HG03064 (cell line): Measurements from ENCODE around the gene MND1.

Source experiments
- ATAC-seq: cut with Tn5 transposase; IDR thresholded peaks from one replicate; pipeline ENCODE4 v1.9.1; 2021; ENCODE audit warnings: low read depth; ENCODE audit not compliant: unreplicated experiment

The MND1 gene, protein sequence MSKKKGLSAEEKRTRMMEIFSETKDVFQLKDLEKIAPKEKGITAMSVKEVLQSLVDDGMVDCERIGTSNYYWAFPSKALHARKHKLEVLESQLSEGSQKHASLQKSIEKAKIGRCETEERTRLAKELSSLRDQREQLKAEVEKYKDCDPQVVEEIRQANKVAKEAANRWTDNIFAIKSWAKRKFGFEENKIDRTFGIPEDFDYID

DNA sequence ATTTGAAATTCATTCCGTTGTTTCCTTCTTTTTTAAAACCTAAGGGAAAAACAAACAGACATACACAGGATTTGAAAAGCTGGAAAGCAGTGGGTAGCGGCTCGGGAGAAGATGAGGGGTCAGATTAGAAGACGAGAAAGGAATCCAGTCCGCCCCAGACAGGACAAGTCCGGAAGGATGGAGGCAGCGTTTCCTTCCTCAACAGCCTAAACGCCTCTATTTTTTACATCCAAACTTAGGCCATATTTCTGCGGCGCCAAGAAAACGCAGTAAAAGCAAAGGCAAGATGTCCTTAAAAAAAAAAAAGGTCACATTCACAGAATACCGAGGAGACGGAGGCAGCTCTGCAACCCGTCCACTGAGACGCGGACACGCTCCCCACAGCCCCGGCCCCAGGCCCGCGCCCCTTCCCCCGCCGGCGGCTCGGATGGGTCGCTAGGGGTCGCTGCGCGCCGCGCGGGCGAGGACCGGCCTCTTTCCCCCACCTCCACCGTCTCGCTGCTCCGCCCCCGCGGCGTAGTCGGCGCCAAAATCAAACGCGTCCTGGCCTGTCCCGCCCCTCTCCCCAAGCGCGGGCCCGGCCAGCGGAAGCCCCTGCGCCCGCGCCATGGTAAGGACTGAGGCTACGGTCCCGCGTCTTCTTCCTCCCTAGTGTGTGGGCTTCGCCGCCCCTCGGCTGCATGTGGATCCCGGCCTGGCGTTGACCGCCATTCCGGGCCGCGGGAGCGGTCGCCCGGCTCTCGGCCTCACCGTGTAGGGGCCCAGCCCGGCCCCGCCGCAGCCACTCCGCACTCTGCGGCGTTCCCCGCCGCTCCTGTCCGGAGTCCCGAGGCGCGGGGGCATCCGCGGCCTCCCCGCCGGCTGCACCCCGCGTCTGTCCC lies at the start of gene MND1:
Gene MND1, plus strand, starts transcription at position 558 of the 881 bp plus-strand sequence. Its CDS starts 50 bp downstream, at position 608.
- peak; percentile 76 for ATAC-seq

DNA sequence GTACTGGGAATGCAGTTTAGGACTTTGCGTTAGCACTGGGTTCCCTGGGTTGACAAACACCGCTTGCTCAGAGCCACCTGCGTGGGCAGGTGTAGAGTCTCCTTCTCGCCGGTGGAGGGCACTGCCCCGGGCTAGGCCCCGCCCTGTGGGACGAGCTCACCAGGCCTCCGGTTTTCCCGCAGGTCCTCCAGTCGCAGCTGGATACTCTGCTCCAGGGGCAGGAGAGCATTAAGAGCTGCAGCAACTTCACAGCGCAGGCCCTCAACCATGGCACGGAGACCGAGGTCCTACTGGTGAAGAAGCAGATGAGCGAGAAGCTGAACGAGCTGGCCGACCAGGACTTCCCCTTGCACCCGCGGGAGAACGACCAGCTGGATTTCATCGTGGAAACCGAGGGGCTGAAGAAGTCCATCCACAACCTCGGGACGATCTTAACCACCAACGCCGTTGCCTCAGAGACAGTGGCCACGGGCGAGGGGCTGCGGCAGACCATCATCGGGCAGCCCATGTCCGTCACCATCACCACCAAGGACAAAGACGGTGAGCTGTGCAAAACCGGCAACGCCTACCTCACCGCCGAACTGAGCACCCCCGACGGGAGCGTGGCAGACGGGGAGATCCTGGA lies 49.2 kb upstream of the MND1 start:
- no peak for ATAC-seq

DNA sequence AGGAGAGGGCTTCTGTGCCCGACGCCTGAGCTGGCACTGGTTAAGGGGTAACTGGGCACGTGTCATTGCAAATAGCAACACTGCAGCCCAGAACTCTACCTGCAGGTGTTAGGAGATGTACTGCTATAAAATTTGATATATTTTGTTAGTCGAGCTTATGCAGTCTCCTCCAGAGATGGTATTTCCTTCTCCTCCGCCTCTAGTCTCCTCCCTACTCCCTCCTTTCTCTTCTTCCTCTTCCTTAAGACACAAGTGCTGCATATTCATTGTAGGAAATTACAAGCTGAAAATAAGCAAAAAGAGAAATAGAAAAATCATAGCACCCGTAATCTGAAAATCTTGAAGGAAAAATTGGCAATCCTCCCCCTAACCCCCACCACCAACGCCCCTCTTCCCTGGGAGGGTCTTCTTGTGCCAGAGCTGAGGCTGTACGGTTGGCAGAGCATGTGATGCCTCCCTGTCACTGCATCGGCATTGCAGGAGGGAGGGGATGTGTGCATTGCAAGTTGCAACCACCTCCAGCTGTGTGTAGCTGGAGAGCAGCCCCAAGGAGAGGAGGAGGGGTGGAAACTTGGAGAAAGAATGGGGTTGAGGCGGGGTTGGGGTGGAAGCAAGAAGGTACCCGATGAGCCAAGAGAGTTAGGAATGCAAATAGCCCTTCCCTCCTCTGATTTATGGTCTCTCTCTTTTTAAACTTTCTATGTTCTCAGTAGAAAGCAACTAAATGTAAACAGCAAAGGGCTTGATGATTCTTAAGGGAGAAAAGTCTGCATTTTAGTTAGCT lies 48.3 kb upstream of the MND1 start:
- no peak for ATAC-seq

DNA sequence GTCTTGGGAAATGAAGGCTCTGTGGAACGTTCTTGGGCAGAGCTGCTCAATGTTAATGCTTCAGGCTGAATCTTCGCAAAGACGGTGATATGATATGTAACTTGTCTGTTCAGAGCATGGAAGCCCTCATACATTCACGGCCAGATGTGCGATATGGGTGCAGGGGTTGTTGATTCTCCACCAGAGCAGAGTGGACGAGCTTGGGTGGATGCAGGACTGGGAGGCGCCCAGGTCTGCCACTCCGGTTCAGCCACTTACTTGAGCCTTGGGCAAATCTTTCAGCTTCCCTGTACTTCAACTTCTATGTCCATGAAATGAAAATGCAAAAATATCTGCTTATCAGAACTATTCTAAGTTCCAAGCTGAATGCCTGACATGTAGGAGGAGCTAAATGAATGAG lies 47.4 kb upstream of the MND1 start:
- ATAC-seq, result no peak

DNA sequence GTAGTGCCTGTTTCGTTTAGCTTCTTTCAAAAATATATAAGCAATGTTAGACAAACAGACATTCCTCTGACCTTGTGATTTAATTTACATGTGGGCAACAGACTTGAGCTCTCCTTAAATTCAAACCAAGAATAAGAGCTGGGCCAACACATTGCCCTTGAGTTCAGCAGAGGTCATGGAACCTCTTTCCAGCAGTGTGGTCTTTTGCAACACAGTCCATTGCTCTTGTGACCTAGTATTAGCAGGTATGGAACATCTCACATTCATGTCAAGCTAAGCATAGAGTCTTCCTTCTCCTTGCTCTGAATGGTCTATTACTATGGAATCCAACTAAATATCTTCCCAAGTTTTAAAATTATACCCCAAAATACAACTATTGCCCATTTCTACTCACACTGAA lies 33.7 kb upstream of the MND1 start:
- ATAC-seq, result no peak

DNA sequence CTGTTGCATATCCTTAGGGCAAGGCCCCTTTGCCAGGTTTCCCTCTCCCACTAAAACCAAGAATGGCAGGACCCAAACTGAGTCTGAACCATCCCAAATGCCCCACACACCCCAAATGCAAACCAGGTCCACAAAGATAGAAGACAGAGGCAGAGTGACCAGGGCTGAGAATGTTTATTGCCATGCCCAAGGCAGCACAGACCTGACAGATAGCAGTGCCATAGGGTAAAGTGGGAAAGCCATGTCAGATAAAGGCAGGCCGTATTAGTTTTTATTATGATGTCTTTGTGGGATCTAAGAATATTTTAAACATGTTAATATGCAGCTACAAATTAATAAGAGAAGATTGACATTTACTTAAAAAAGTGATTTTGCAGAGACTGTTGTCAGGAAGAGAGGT lies 29.6 kb upstream of the MND1 start:
- ATAC-seq, result no peak

DNA sequence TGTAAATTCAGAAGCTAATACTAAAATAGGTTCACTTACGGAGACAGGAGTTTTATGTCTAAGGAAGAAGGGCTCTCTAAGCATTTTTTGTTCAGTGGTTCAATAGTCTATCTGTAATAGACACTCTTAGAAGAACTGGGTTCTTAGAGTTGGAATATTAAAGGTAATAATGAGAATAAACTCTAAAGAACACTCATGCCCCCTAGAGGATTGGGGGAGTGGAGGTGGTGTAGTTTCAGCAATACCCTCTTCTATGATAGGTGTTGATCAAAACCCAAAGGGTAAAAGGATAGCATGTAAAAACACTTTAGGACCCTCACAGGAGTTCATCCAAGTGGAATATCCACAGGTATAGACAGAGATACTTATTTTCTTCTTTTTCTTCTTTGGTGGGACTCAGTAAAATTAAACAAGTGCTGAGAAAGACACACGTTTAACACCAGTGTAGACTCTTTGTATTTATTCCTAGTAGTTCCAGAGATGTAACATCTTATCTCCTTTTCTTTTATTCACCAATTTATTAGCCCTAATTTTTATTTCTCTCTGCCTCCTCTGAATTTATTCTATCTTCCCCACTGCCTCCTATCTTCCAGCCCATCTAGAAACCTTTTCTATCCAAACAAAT lies 25.7 kb upstream of the MND1 start:
- ATAC-seq, result peak; percentile 65

DNA sequence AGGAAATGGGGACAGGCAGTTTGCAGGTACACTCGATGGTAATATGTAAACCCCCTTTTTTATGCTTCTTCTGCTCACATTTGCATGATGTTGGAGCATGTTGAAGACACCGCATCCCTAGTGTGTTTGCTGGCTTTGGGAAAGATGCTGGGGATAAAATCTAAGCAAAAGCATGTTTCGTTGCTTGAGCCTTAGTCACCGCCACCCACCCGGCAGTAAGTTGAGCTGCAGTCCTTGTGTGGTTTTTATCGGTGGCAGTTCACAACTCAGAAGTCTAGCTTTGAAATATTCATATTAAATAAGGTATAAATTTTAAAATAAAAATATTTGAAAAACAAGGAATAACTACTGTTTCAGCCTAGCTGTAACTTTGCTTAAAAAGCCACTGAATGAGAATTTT lies 21.7 kb upstream of the MND1 start:
- ATAC-seq, result no peak

DNA sequence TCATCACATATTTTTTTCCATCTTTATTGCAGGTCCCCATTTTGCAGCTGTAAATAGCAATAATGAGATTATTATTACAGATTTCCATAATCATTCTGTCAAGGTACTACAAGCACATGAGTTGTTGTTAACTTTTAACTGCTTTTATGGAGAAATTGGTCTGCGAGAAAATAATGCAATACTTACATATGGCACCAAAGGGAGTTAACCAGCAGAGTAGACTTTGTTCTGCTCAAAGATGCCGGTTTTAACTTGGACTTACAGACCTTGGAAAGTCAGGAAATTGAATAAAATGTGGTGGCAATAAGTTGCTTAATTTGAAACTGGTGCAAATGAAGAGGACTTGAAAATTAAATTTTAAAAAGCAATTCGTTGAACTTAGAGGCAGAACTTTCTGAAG lies 20.4 kb upstream of the MND1 start:
- no peak for ATAC-seq

DNA sequence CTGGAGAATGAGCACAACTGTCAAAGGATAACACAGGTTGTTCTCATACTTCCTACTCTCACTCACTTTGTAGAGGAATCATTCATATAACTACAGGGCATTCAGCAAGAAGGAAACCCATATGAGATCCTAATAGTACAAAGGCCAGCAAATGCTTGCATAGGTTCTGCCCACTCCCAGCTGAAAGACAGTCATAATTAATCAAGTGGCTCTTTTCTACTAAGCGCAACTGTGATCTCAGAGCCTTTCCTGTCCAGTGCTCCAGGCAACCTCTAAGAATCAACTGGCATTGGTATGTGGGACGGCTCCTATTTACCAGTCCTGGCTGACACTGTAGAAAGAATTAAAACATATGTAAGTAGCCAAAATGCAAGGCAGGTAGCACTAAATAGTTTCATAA lies 18.9 kb upstream of the MND1 start:
- ATAC-seq, result no peak

DNA sequence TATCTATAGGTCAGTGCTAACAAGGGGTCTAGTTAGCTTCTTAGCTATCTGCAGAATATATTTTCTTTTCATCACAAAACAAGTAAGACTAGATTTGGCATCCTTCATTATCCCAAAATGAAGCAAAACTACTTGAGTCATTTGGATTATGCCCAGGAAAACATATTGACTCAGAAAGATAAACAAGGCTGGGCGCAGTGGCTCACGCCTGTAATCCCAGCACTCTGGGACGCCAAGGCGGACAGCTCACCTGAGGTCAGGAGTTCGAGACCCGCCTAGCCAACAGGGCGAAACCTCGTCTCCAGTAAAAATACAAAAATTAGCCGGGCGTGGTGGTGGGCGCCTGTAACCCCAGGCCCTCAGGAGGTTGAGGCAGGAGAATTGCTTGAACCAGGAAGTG lies 18.0 kb upstream of the MND1 start:
- no peak for ATAC-seq

DNA sequence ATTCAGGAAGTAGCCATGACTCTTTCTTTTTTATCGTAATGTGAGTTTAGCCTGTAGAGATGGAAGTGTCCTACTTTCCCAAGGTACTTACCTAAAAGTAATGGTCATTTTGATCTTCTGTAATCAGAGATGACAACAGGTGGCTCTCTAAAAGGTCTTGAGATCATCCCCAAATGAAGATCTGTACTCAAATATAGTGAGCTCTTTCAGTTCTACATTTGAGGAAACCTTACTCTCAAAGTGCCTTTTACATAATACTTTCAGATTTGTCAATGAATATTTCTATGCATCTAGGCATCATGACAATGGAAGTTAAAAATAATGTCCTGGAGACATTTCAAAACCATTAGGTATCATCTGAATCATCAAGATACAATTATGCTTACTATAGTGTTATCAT lies 17.2 kb upstream of the MND1 start:
- ATAC-seq, result no peak

DNA sequence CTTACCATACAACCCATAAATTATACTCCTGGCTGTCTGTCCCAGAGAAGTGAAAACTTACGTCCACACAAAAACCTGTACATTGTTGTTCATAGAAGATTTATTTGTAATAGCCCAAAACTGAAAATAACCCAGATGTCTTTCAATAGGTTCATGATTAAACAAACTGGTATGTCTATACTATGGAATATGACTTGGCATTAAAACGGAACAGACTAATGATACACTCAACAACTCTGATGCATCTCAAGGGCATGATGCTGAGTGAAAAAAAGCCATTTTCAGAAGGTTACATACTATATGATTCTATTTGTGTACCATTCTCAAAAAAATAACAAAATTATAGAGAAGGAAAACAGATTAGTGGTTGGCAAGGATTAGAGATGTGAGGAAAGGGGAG lies 11.6 kb upstream of the MND1 start:
- no peak for ATAC-seq

DNA sequence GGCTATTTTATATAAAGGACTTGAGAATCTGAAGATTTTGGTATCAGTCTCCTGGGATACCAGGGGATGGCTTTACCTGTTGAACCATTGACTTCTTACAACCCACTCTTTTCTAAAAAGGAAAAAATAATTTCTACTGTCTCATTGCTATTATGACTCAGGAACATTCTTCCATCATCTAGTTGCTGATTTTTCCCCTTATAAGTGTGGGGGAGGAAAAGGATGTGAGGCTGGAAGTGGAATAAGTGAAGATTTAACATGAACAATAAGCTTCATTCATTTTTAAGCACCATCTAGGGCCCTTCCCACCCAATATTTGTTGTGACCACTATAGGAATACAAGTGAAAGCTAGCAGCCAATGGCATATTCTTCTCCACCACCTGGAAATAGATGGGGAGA lies 10.6 kb upstream of the MND1 start:
- ATAC-seq, result no peak

DNA sequence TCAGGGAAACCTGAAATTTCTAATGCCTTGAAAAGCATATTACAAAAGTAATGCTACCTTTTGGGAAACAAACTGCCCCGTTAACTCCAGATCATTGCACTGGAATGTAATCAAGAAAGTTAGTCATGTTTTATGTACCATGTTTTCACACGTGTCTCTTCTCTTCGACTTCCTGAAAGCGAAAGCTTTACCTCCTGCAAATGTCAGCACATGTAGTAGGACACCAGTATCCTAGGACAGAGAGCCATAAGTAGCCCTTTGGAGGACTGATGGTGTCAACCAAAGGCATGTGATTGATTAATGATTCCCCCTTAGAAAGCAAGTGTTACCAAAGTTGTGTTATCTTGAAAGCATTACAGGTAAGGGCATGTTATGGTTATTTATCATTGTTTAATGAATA lies 8.8 kb upstream of the MND1 start:
- ATAC-seq, result no peak

DNA sequence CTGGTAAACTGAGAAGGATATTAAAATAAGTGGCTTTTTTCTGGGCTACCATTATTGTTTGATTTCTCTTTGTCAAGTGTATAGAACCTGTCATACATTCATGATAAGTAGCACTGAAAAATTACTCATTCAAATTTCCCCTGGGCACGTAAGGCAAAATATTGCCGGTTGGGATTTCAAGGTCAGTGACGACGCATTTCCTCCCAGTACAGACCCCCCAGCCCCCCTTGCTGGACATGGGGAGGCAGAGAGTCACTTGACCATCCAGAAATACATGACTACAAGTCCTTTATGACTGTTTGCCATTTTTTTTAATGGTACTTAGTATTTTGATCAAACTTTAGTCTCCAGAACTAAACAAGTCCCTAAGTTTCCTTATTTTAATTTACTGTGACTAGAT lies 6.8 kb upstream of the MND1 start:
- ATAC-seq, result no peak

DNA sequence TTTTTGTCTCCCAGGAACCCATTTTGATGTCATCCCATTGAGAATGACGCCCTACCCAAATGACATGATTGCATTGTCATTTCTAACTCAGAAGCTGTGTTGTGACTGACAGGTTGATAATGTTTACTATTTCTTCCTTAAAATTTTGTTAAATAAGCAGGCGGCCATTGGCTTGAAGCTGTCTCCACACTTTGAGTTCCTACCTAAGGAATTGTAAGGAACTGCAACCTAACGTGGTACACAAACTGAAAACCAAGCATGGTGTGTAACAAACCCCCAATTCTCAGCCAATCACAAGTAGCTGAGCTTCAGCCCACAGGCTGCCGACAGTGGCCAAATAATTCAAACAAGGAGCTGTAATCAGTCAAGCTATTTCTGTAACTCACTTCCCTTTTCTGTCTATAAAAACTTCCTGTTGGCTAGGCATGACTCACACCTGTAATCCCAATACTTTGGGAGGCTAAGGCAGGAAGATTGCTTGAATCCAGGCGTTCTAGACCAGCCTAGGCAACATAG lies 2.9 kb upstream of the MND1 start:
- no peak for ATAC-seq

DNA sequence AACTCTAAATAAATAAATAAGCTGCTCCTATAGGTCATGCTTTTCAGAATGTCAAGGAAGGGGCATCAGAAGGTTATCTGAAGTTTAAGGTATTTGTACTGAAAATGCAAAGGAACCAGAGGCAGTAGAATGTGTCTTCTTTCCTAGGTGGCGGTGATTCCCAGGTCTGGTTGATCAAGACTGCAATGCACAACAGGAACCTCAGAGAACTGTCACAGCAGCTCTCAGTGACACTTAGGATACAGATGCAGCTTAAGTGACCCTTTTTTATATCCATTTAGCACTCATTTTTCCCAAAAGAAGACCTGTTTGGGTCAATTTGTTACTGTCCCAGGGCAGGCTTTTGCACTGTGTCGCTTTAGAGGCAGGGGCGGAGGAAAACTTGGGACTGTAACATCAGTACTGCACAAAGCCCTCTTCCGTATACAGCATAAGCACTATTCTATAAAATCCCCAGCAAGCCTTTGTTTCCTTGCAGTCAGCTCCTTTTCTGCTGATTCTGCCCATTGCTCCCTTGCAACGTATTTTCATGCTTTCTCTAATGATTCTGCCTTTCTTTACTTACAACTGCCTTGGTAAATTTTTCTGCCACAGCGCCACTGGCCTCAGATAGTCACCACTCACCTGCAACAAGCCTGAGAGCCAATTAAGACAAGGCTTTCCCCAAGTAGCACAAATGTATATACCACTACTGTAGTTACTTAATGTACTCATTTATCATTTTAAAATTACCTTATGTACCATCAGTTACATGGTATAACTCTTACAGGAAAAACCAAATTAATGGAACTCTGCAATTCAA lies 1.5 kb upstream of the MND1 start:
- ATAC-seq, result no peak
